GM19438 (cell line): ENCODE measurements around the gene PIR.

ENCODE experiments used
- ATAC-seq: cut with Tn5 transposase; IDR thresholded peaks from one replicate; pipeline ENCODE4 v1.9.1; 2021; ENCODE audit warnings: low read depth; ENCODE audit not compliant: unreplicated experiment

Gene PIR

DNA sequence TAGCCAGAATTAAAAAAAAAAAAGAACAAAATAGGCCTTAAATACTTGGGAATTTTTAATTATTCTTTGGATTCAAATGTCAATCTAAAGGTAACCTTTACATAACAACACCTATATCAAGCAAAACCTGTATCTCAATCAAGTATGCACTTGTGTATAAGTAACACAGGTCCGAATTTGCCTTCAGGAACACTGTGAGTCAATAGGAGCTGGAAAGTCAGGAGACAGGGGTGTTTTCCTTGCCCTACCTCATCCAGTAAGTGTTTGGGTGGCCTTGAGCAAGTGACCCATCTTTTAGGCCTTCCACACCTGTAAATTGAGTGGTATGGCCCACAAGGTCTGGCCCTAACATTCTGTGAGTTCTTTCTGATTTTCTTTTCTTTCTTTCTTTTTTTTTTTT lies 68.1 kb downstream of the PIR start:
- no peak for ATAC-seq

DNA sequence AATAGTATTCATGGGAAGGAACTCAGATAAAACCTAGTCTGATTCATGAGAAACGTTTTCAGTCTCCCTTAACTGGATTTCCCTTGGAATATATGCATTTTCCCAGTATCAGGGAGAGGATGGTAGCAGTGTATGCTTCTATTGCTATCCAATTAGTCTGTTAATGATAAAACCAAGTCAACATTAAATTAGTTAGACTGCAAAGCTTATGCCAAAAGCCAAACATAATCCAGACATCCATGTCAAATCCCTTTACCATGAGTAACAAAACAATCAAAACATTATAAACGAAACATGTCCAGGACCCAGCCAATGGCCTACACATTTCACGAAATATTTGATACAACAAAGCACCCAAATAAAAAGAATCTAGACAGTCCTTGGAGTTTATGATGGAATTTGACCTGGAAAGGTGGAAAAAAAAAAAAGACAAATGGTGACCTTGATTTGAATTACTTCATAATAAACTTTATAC lies 74.4 kb downstream of the PIR start:
- no peak for ATAC-seq

DNA sequence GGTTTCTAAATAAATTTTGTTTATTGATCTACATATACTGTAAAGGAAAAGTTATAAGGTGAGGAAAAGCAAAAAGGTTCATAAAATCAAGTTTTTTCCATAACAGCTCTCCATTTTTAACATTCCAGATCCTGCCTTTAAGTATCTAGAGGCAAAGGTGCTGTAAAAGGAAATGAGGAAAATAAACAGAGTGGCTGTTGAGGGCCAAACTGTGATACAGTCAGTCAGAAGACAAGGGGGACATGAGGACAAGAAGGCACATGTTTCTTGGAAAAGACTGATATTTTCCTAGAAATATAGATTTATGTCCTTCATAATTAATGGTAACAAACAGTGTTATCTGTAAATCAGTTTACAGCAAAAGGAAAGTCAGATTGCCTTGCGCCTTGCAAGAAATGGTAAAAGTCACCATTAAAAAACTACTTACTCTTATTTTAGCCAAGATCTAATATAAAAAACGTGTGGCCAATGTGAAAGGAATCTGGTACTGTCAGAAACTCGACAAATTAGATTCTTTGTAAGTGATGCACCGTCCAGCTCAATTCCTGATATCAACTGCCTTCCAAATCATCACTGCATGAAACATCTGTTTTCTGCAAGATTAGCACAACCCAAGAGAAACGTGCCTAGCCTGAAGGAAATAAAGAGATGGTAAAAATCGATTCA lies 75.0 kb downstream of the PIR start:
- ATAC-seq, result no peak

DNA sequence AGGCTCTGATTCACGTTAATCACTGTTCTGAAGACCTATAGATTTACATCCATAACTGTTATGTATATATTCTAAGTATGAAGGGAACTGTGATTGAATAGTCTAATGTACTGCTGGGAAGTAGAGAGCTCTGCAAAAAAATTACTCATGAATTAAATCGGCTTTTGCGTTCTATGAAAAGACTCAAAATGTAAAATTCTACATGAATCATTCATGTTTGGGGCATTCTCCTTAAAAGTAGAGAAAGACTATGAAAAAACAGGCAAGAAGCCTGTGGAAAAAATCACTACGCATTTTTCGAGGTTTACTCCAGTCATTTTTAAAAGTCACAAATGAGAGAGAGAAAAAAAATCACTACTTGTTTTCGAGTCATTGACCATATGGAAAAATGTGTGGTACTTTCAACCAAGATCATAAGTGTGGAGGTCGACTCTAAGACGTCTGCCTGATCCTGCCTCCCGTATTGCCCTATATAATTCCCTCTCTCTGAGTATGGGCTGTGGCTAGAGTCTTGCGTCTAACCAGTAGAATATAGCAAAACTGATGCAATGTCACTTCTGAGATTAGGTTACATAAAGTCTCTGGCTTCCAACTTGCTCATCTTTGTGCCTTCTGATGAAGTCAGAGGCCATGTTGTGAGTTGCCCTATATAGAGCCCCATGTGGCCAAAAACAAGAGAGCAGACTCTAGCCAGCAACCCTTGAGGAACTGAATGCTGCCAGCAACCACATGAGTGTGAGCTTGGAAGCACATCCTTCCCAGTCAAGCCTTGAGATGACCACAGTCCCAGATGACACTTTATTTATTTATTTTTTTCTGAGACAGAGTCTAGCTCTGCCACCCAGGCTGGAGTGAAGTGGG lies 76.8 kb downstream of the PIR start:
- no peak for ATAC-seq

- ATAC-seq, result no peak
These were observed 80.0 kb downstream of the PIR start for GRCh38 chrX:15413101-15413500.

DNA sequence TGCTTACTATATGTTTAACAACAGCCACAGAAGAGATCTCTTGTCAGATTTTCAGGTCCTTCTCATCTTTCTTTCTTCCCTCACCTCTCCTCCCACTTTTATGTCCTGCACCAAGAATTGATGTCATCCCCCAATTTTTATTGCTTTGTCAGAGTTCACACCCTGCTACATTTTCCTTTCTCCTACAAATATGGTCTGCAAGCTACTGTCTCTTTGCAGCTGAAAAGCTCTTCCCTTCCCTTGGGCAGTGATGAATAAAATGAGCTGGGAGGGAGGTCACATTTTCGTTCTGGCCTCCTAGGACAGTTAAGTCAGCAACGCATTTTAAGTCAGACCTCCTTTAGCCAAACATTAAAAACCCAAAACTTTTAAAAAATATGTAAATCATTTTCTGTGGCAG lies 82.2 kb downstream of the PIR start:
- no peak for ATAC-seq

DNA sequence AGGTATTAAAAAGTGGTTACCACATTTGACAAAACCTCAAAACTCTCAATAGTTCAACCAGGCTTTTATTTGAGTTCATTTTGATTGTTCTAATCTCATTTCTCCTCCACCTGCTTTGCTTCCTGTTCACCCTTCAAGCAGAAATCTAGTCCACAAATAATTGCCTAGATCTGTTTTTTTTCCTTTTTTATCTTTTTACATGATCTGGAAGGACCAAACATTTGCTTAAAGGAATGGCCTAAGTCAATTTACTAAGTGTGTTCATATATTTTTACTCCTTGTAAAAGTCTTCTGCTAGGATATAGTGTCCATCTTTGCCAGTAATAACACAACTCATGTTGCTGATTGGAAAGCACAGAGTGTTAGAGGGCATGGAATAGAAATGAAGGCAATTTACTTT lies 82.7 kb downstream of the PIR start:
- no peak for ATAC-seq

- ATAC-seq, result no peak
These were observed 87.3 kb downstream of the PIR start for GRCh38 chrX:15405846-15406245.

- ATAC-seq, result no peak
These were observed 88.6 kb downstream of the PIR start for GRCh38 chrX:15404401-15405096.

- no peak for ATAC-seq
These were observed 91.8 kb downstream of the PIR start for GRCh38 chrX:15401378-15401777.

GRCh38 chrX:15399962-15400391 lies 93.2 kb downstream of the PIR start:
- ATAC-seq, result no peak

- no peak for ATAC-seq
These were observed 94.3 kb downstream of the PIR start for GRCh38 chrX:15398874-15399273.

GRCh38 chrX:15395789-15396188 lies 97.3 kb downstream of the PIR start:
- no peak for ATAC-seq

DNA sequence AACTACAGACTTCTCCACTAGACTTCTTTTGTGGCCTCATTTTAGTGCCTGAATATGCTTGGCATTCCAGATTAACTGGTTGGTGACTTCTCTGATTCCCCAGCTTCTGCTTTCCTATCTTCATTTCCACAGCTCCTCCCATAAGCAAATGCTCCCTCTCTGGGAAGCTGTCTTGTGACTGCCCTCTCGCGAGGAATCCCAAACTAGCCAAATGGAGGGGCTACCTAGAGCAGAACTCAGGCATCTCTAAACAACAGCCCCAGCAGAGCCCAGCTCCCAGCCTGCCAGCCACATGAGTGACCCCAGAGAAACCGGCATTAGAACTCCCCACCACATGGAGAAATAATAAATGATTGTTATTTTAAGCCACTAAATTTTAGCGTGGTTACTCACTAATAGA lies 101.3 kb downstream of the PIR start:
- no peak for ATAC-seq

DNA sequence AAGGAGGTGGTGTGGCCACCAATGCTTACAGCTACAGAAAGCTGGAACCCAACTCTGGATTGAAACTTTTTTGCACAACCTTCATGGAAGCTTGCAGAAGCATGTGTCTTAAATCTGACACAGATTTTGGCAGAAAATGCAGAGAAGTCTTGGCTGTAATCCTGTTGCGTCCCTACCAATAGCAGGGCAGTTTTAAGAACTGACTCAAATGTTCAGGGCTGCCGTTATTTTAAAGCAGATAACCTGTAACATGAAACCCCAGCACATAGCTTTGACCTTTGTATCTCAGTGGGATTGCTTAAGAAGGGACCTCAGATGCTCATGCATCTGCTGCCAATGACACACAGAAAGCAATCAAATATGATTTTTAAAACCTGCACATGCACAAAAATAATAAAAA lies 108.8 kb downstream of the PIR start, which contains the start of gene VEGFD:
Gene VEGFD (minus strand): TSS at position 110 of the 400 bp plus-strand sequence. CDS start 467 bp downstream, outside the sequence.
- ATAC-seq, result no peak

DNA sequence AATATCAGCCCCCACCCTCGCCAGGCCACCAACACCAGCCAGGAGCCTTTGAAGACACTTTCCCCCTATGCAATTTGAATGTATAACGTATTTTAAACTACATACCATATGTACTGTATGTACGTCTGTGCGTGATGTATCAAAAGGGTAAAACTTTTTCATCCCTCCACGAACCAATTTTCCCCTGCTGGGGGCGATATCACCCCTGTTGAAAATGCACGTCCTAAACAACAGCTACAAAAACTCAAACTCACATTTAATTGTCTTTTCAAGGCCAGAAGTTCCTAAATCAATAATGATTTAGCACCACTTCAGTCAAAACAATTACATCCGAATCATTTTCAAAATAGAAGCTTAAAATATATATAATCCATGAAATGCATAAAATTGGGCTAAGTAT lies 110.3 kb downstream of the PIR start:
- no peak for ATAC-seq

GRCh38 chrX:15376956-15377355 lies 116.2 kb downstream of the PIR start:
- ATAC-seq, result no peak

GRCh38 chrX:15373976-15374375 lies 119.2 kb downstream of the PIR start:
- ATAC-seq, result no peak

GRCh38 chrX:15366506-15367352 lies 126.4 kb downstream of the PIR start:
- ATAC-seq, result no peak

GRCh38 chrX:15359701-15360100 lies 133.4 kb downstream of the PIR start:
- no peak for ATAC-seq
